Measurements from ENCODE around the gene RASA2.

RASA2 gene, protein sequence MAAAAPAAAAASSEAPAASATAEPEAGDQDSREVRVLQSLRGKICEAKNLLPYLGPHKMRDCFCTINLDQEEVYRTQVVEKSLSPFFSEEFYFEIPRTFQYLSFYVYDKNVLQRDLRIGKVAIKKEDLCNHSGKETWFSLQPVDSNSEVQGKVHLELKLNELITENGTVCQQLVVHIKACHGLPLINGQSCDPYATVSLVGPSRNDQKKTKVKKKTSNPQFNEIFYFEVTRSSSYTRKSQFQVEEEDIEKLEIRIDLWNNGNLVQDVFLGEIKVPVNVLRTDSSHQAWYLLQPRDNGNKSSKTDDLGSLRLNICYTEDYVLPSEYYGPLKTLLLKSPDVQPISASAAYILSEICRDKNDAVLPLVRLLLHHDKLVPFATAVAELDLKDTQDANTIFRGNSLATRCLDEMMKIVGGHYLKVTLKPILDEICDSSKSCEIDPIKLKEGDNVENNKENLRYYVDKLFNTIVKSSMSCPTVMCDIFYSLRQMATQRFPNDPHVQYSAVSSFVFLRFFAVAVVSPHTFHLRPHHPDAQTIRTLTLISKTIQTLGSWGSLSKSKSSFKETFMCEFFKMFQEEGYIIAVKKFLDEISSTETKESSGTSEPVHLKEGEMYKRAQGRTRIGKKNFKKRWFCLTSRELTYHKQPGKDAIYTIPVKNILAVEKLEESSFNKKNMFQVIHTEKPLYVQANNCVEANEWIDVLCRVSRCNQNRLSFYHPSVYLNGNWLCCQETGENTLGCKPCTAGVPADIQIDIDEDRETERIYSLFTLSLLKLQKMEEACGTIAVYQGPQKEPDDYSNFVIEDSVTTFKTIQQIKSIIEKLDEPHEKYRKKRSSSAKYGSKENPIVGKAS

DNA sequence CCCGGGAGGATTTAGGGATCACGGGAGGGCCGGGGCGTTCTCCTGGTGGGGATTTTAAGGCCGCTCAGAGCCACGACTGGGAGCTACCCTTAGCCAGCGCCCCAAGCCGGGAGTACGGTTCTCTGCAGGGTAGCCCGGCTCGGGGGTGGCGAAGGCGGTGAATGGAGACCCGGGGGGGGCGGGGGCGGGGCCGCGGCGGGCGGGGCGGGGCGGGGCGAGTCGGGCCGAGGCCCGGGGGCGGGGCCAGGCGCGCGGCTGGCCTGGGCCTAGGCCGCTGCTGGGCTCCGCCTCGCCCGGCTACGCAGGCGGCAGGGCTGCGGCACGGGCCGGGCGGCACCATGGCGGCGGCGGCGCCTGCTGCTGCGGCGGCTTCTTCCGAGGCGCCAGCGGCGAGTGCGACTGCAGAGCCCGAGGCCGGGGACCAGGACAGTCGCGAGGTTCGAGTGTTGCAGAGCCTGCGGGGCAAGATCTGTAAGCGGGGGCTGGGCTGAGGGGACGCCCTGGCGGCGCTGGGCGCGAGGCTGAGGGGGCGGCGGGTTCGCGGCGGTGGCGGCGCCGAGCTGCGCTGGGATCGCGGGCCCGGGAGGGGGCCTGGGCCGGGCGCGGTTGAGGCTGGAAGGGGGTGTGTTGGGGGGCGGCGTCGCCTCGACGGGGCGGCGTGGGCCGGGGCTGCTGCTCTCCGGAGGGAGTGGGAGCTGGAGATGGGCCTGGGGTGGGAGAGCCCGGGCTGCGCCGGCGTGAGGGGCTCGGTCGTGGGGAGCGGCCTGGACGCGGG lies at the start of gene RASA2:
TSS of gene RASA2 (plus strand) at position 282 of the 775 bp plus-strand sequence. CDS start at position 339, 57 bp downstream.
- DNase-seq: peak in 40 of 42 donors; percentile 58 to 92 (median 80)
- intact Hi-C loops (cut with DNase I): loop anchor here (2.0 to 10.0 kb wide), 2 partner anchors 26 to 248 kb away; partner anchors contain the start of gene RNF7

DNA sequence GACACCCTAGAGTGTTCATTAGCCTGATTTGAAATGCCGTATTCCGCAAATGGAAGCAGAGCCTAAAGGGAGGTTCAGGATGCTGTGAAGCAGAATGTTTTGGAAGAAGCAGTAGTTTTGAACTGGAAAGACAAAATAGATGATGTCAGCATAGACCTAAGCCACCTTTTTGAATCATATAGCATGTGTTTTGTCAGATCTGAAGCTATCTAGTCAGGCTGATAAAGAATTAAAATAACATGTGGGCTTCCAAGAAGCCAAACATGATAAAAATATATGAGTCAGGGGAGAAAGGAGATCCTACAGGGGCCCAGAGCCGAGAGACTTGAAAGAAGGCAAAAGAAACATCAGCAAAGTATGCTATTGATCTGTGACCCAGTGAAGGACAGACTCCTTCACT lies 47.2 kb upstream of the RASA2 start:
- DNase-seq: peak in 2 of 42 donors; percentile 13 to 20
- intact Hi-C loops (cut with DNase I): no loop called here

DNA sequence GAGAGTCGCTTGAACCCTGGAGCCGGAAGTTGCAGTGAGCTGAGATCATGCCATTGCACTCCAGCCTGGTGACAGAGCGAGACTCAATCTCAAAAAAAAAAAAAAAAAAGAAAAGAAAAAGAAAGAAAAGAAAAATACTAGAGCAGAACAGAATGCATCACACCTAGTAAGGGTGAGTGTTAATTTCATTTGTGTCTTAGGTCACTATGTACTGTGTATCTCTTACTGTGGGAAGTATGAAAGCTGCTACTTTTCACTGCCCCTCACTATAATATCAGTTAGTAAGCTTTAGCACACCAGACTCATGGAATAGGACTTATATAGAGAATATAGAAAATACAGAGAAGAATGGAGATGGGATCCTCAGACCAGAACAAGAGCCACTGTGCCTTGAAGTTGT lies 45.9 kb upstream of the RASA2 start:
- peak in 2 of 42 donors; percentile 10 to 14 for DNase-seq
- intact Hi-C loops (cut with DNase I): no loop called here

DNA sequence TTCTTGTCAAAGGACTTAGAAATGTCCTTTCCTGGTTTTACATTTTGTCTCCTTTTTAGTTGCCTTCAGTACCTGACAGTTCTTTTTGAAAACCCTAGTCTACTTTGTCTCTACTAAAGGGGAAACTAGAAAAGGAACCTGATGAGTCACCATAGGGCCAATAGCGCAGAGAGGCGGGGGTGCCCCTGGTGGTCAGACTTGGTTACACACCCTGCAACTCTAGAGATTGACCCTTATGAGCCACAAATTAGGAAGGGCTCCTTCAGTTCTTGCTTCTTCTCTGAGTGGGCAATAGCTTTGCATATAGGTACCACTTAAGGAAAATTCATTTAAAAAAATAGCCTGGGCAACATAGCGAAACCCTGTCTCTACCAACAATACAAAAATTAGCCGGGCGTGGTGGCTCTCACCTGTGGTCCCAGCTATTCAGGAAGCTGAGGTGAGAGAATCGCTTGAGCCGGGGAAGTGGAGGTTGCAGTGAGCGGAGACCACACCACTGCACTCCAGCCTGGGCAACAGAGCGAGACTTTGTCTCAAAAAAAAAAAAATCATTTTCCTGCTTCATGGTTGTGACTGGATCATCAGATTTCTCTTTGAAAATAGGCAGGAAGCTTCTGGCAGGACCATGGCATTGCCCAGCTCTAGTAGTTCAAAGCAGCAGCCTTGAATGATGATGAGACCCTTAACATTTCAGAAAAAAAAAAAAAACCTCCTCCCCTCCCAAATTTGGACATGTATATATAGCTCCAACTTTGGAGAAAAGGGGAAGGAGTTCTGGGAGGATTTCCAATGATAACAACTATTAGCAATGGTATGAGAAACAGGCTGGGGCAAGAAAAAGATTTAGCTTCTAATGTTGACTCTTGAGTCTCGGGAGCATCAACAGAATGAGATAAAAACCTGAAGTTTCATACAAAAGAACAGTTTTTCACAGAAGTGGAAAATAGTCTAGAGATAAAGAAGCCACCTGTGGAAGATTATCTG lies 45.2 kb upstream of the RASA2 start:
- peak in 41 of 42 donors; percentile 31 to 89 (median 67) for DNase-seq
- intact Hi-C loops (cut with DNase I): no loop called here

DNA sequence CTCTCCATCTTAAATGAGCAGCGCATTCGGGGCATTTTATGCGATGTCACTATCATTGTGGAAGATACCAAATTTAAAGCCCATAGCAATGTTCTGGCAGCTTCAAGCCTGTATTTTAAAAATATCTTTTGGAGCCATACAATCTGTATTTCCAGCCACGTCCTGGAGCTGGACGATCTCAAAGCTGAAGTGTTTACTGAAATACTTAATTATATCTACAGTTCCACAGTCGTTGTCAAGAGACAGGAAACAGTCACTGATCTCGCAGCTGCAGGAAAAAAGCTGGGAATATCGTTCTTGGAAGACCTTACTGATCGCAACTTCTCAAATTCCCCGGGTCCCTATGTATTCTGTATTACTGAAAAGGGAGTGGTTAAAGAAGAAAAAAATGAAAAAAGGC lies 44.4 kb upstream of the RASA2 start:
- peak in 1 of 42 donors; percentile 31 for DNase-seq
- intact Hi-C loops (cut with DNase I): no loop called here

DNA sequence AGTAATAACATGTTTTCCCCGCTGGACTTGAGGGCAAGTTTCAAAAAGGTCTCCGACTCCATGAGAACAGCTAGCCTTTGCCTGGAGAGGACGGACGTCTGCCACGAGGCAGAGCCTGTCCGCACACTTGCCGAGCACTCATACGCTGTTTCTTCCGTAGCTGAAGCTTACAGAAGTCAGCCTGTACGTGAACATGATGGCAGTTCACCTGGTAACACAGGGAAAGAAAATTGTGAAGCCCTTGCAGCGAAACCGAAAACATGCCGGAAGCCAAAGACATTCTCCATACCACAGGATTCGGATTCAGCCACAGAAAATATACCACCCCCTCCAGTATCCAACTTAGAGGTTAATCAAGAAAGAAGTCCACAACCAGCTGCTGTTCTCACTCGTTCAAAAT lies 43.9 kb upstream of the RASA2 start:
- intact Hi-C loops (cut with DNase I): no loop called here
- DNase-seq: peak in 1 of 42 donors; percentile 18

DNA sequence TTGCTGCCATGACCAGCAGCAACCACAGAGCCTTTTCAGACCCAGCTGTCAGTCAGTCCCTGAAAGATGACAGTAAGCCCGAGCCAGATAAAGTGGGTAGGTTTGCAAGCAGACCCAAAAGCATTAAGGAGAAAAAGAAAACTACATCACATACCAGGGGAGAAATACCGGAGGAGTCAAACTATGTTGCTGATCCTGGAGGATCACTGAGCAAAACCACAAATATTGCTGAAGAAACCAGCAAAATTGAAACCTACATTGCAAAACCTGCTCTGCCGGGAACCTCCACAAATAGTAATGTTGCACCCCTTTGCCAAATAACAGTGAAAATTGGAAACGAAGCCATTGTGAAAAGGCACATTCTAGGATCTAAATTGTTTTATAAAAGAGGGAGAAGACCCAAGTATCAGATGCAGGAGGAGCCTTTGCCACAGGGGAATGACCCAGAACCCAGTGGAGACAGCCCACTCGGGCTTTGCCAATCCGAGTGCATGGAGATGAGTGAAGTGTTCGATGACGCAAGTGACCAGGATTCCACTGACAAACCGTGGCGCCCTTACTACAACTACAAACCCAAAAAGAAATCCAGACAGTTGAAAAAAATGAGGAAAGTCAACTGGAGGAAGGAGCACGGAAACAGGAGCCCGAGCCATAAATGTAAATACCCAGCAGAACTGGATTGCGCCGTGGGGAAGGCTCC lies 42.1 kb upstream of the RASA2 start:
- intact Hi-C loops (cut with DNase I): no loop called here
- DNase-seq: no peak

DNA sequence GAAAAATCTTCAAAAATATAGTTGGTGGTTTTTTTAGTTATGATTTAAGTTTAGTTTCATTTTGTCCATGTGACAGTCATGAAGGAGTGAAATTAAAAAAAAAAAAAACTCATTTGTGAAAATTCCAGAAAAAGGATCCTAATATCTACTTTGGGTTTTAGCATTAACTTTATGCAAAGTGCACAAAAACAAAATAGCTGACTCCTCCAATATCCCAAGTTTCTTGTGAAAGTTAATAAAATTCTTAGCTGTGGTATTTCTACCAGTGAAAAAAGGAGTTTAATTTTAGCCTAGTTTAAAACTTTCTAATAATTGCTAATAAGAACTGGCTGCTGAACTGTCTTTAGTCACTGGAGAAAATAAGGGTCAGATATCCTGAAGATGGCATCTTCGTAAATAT lies 40.8 kb upstream of the RASA2 start:
- intact Hi-C loops (cut with DNase I): no loop called here
- no peak for DNase-seq

DNA sequence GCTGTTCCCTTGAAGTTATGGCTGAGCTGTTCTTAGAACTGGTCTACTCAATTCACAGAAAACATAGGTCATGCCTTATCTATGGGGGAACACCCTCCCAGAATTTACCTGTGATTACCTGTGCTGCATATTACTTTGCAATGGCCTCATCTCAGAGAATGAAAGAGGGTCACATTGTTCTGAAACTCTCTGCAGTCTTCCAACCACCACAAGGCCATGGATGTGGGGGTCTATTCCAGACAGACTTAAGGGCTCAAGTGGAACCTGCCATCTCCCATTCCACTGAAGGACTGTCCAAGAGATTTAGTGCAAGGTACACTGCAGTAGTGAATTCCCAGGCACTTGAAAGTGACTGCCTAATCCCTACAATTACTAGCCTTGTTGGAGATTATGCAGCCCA lies 40.1 kb upstream of the RASA2 start:
- DNase-seq: no peak
- intact Hi-C loops (cut with DNase I): no loop called here

DNA sequence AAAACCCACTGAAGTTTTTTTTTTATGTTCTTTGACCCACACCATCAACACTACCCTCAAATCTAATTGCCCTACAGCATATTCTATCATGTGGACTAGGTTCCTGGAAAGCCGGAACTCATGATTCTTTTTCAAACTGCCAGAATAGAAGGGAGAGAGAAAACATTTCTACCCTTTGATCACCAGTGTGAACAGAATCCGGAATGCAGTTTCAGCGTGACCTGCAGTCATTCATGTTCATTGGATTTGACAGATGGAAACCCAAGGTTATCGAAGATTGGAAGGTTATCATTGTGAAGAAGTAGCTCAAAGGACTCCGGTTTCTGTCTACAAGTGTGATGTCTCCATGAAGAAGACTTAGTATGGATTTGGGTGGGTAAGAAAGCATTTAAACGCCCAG lies 39.4 kb upstream of the RASA2 start:
- DNase-seq: no peak
- intact Hi-C loops (cut with DNase I): no loop called here

DNA sequence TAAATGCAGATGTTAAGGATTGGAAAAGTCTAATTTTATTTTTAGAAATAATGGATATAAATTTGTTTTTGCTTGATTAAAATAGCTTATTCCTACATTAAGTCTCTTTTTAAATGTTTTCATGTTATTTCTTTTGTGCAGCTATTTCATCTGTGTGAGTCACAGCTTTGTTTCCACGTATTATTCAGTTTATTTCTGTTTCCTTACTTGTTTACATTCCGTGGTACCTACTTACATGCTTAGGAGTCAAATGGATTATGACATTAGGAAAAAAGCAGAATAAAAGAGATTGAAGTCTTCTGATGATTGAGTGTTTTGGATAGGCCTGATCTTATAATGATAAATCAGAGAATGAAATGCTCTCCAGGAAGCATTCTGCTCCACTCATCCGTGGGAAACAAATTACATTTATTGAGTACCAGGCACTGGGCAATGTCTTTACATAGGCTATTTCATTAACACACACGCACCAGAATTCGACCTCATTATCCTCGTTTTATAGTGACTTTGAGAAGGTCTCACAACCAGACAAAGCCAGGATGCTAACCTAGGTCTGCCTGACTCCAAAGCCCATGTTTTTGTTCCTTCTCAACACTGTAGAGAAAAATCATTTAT lies 38.1 kb upstream of the RASA2 start:
- intact Hi-C loops (cut with DNase I): no loop called here
- no peak for DNase-seq

DNA sequence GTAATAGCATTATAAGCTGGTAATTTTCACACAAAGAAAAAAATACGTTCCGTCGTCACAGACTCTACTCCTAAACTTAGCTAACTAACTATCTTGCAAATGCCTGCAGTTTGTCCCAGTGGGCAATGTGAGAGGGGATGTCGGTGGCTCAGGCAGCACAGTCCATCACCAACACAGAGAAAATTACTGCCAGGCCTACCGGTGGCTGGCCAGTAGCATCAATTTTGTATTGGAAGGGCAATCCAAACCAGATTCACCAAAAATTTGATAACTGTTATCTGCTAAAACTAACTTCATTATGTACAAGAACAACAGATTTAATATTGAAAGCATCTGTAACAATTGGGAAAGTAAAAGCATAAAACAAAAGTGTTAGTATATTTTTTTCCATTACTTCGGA lies 37.4 kb upstream of the RASA2 start:
- DNase-seq: no peak

DNA sequence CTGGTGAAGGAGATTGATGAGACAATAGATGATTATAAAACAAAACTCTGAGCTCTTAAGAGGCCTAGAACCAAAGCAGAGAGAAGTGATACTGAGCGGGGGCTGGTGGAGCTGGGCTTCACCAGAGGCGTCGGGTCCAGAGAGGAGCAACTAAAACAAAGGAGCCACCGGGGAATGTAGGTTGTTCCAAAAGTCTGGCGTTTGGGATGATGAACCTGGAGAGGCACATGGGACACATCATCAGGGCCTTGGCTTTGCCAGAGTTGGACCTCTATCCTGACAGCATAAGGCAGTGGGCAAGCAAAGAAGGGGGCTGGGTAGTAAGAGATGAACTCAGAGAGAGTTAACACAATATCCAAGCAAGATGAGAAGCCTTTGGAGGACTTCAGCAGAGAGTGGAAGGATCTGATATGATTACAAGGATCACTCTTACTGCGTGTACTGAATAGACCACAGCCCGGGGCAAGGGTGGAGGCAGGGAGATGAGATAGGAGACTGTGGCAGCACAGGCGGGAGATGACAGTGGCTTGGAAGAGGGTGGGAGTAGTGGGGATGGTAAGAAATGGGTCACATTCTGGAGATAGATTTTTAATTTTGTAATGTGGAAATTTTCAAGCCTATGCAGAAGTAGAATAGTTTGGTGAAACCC lies 36.0 kb upstream of the RASA2 start:
- intact Hi-C loops (cut with DNase I): loop anchor here (5.0 kb wide), 2 partner anchors 89 to 139 kb away; no protein-coding TSS in a partner anchor
- DNase-seq: no peak

More for the DNA sequence above, 37.4 kb upstream of the RASA2 start:
- intact Hi-C loops (cut with DNase I): no loop called here

DNA sequence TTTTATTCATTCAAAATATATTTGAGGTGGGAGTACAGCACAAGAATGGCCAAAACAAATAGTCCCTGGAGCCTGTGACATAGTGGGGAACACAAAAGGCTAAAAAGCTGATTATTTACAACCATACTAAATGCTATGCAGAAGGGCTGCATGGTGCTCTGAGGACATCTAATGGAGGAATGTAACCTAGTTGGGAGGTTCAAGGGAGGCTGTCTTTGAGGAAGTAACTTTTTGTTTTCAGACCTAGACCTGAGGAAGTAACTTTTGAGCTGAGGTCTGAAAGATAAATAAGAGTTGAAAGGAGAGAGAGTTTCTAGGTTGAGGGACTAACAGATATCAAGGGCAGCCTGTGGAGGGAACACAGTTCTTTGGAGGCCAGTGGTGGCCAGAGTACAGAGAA lies 34.8 kb upstream of the RASA2 start:
- peak in 8 of 42 donors; percentile 31 to 73 (median 48) for DNase-seq

DNA sequence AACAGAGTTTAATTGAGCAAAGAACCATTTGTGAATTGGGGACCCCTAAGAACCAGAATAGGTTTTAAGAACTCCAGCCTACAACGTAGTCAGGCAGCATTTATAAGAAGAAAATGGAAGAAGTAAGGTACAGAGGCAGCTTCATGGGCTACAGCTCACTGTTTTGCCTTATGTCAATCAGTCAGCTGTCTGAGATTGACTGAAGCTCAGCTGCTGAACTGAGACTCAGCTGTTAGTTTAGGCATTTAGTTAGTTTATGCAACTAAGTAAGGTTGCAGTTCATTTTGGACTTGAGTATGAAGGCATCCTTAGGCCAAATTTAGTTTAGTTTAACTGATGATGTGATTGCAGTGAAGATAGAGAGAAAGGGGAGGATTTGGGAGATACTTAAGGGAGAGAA lies 34.1 kb upstream of the RASA2 start:
- intact Hi-C loops (cut with DNase I): loop anchor here (5.0 kb wide), 2 partner anchors 90 to 140 kb away; no protein-coding TSS in a partner anchor
- no peak for DNase-seq

More for the DNA sequence above, 34.8 kb upstream of the RASA2 start:
- intact Hi-C loops (cut with DNase I): loop anchor here (5.0 kb wide), 2 partner anchors 90 to 140 kb away; no protein-coding TSS in a partner anchor

DNA sequence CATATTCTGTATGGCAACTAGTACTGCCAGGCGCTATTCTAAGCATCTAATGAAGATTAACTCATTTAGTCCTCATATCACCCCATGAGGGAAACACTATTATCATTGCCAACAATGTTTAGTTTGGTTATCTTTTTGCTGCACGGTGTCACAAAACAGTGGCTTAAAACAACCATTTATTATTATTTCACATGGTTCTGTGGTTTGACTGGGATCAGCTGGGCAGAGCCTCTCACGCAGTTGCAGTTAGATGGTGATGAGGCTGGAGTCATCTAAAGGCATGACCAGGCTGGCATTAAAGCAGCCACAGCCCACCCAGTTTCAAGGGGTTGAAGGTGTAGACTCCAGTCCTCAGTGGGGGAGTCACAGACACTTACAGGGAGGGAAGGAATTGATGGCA lies 32.8 kb upstream of the RASA2 start:
- DNase-seq: no peak
- intact Hi-C loops (cut with DNase I): loop anchor here (5.0 kb wide), 2 partner anchors 92 to 142 kb away; no protein-coding TSS in a partner anchor

Data from head of caudate nucleus (tissue), 42 donors.